Hippocampal formation (tissue), 2 donors: ENCODE measurements around the gene HORMAD2.
A peak's percentile ranks its signal among the peaks of the same experiment; 100 is the strongest.
"Not testable (repeated sequence)": the region's sequence is repeated elsewhere in the genome, so short reads cannot be mapped to it uniquely, and the experiment has no call there.

Experiments used
- DNase-seq, 2 donors: peaks; one replicate each; lab custom pipeline; 2025; lab: John Stamatoyannopoulos, UW

The HORMAD2 gene

GRCh38 chr22:30210235-30210909 lies 130.1 kb downstream of the HORMAD2 start:
- no peak for DNase-seq

GRCh38 chr22:30211124-30211820 lies 131.0 kb downstream of the HORMAD2 start:
- DNase-seq, result no peak

GRCh38 chr22:30212363-30212995 lies 132.2 kb downstream of the HORMAD2 start:
- DNase-seq, result no peak

GRCh38 chr22:30212996-30213441 lies 132.8 kb downstream of the HORMAD2 start:
- no peak for DNase-seq

- no peak for DNase-seq
These were observed 134.6 kb downstream of the HORMAD2 start for GRCh38 chr22:30214703-30215407.

GRCh38 chr22:30216272-30216671 lies 136.0 kb downstream of the HORMAD2 start:
- not testable (repeated sequence) for DNase-seq

- no peak for DNase-seq
These were observed 136.4 kb downstream of the HORMAD2 start for GRCh38 chr22:30216710-30217109.

GRCh38 chr22:30217698-30218560 lies 137.7 kb downstream of the HORMAD2 start:
- peak in 1 of 2 donors; percentile 16 for DNase-seq

- DNase-seq, result no peak
These were observed 138.9 kb downstream of the HORMAD2 start for GRCh38 chr22:30219049-30219654.

- no peak for DNase-seq
These were observed 139.5 kb downstream of the HORMAD2 start for GRCh38 chr22:30219668-30220278.

GRCh38 chr22:30220338-30221012 lies 140.2 kb downstream of the HORMAD2 start:
- DNase-seq, result no peak

- no peak for DNase-seq
These were observed 141.1 kb downstream of the HORMAD2 start for GRCh38 chr22:30221121-30221992.

GRCh38 chr22:30222321-30222720 lies 142.1 kb downstream of the HORMAD2 start:
- no peak for DNase-seq

GRCh38 chr22:30223303-30223702 lies 143.0 kb downstream of the HORMAD2 start:
- DNase-seq, result no peak

GRCh38 chr22:30224161-30224857 lies 144.0 kb downstream of the HORMAD2 start:
- no peak for DNase-seq

GRCh38 chr22:30225220-30225927 lies 145.1 kb downstream of the HORMAD2 start:
- DNase-seq, result no peak

GRCh38 chr22:30226192-30226832 lies 146.0 kb downstream of the HORMAD2 start:
- no peak for DNase-seq
